HAP-1 (cell line): Measurements from ENCODE around the gene RABGAP1L.

ENCODE experiments used
- DNase-seq, 2 experiments: peaks; one replicate each; pipeline ENCODE4 v3.0.0-alpha.2; 2016 to 2020; ENCODE audit warnings: low spot score in 2 of 2
- H3K27me3 ChIP-seq: fragments of 250-450 bp; sonication (Bioruptor Pico); 2 replicates; pipeline ENCODE4 v1.5.1; 2020; ENCODE audit warnings: low read depth, mild to moderate bottlenecking, moderate library complexity
- H3K36me3 ChIP-seq: fragments of 250-450 bp; sonication (Bioruptor Pico); replicated peaks from 2 replicates; pipeline ENCODE4 v1.5.1; 2020; ENCODE audit warnings: mild to moderate bottlenecking
- H3K4me1 ChIP-seq: fragments of 250-450 bp; sonication (Bioruptor Pico); 2 replicates; pipeline ENCODE4 v1.5.1; 2020; ENCODE audit warnings: mild to moderate bottlenecking
- H3K4me3 ChIP-seq: fragments of 250-450 bp; sonication (Bioruptor Pico); 2 replicates; pipeline ENCODE4 v1.5.1; 2020; ENCODE audit warnings: mild to moderate bottlenecking, moderate library complexity
- H3K9me3 ChIP-seq: fragments of 250-450 bp; sonication (Bioruptor Pico); 2 replicates; pipeline ENCODE4 v1.5.1; 2020; ENCODE audit warnings: mild to moderate bottlenecking, moderate library complexity
- in situ Hi-C: fragments of 300-500 bp; cut with MboI; formaldehyde crosslinking; loops from 3 replicates; pipeline ENCODE4 v1.14.3; 2020; ENCODE audit warnings: low sequenced_read_pairs, inconsistent platforms, mixed read lengths

The RABGAP1L gene

GRCh38 chr1:174726880-174727585, 567.7 kb downstream of the RABGAP1L start:
- Histone ChIP-seq H3K9me3 (no peaks in the 10 kb centered on the region), H3K4me1 (no peaks in the 10 kb centered on the region; the same call in 1 of the 2 replicates), H3K36me3 (no peaks in the 10 kb centered on the region), H3K4me3 (no peak overlapping the region), H3K27me3 (no peaks in the 10 kb centered on the region)
- in situ Hi-C loops, result loop anchor here (25.0 kb wide), 1 partner anchor 1315 kb away; no protein-coding TSS in a partner anchor
- peak in 1 of 2 experiments; percentile 5 for DNase-seq

- DNase-seq, result no peak
- H3K27me3 ChIP-seq, result no peaks in the 10 kb centered on the region
- H3K9me3 ChIP-seq, result no peaks in the 10 kb centered on the region
- no peak overlapping the region for H3K4me3 ChIP-seq
- H3K36me3 ChIP-seq, result no peaks in the 10 kb centered on the region
- no peaks in the 10 kb centered on the region for H3K4me1 ChIP-seq
- in situ Hi-C loops, result loop anchor here (10.0 to 25.0 kb wide), 2 partner anchors 479 to 1322 kb away; no protein-coding TSS in a partner anchor
These were observed 575.0 kb downstream of the RABGAP1L start for GRCh38 chr1:174734270-174734669.

- Histone ChIP-seq H3K4me3 (no peak overlapping the region), H3K4me1 (no peaks in the 10 kb centered on the region), H3K27me3 (no peaks in the 10 kb centered on the region), H3K9me3 (no peaks in the 10 kb centered on the region), H3K36me3 (no peaks in the 10 kb centered on the region)
- DNase-seq, result no peak
- in situ Hi-C loops, result loop anchor here (10.0 to 25.0 kb wide), 2 partner anchors 482 to 1325 kb away; no protein-coding TSS in a partner anchor
These were observed 577.5 kb downstream of the RABGAP1L start for GRCh38 chr1:174736831-174737230.

- Histone ChIP-seq H3K4me1 (no peaks in the 10 kb centered on the region), H3K27me3 (no peaks in the 10 kb centered on the region; the same call in 1 of the 2 replicates), H3K9me3 (no peaks in the 10 kb centered on the region), H3K4me3 (no peak overlapping the region), H3K36me3 (no peaks in the 10 kb centered on the region)
- DNase-seq, result no peak
- in situ Hi-C loops, result loop anchor here (25.0 kb wide), 1 partner anchor 1328 kb away; no protein-coding TSS in a partner anchor
These were observed 581.1 kb downstream of the RABGAP1L start for GRCh38 chr1:174740249-174740968.

- no peak for DNase-seq
- Histone ChIP-seq H3K4me1 (no peaks in the 10 kb centered on the region), H3K27me3 (no peaks in the 10 kb centered on the region; the same call in 1 of the 2 replicates), H3K9me3 (no peaks in the 10 kb centered on the region), H3K4me3 (no peak overlapping the region), H3K36me3 (no peaks in the 10 kb centered on the region)
- in situ Hi-C loops, result loop anchor here (25.0 kb wide), 1 partner anchor 1331 kb away; no protein-coding TSS in a partner anchor
These were observed 583.7 kb downstream of the RABGAP1L start for GRCh38 chr1:174742805-174743653.

- DNase-seq, result peak in 1 of 2 experiments; percentile 43
- Histone ChIP-seq H3K27me3 (no peaks in the 10 kb centered on the region; the same call in 1 of the 2 replicates), H3K9me3 (no peaks in the 10 kb centered on the region), H3K36me3 (no peaks in the 10 kb centered on the region), H3K4me1 (no peaks in the 10 kb centered on the region), H3K4me3 (no peak overlapping the region)
- in situ Hi-C loops, result loop anchor here (25.0 kb wide), 1 partner anchor 1332 kb away; no protein-coding TSS in a partner anchor
These were observed 584.6 kb downstream of the RABGAP1L start for GRCh38 chr1:174743654-174744561.

- DNase-seq, result no peak
- no peaks in the 10 kb centered on the region; the same call in 1 of the 2 replicates for H3K27me3 ChIP-seq
- no peak overlapping the region for H3K4me3 ChIP-seq
- no peaks in the 10 kb centered on the region for H3K9me3 ChIP-seq
- H3K4me1 ChIP-seq, result no peaks in the 10 kb centered on the region
- in situ Hi-C loops, result loop anchor here (25.0 kb wide), 1 partner anchor 1333 kb away; no protein-coding TSS in a partner anchor
- H3K36me3 ChIP-seq, result no peaks in the 10 kb centered on the region
These were observed 585.6 kb downstream of the RABGAP1L start for GRCh38 chr1:174744886-174745285.

GRCh38 chr1:174746024-174746808, 586.9 kb downstream of the RABGAP1L start:
- H3K27me3 ChIP-seq, result no peaks in the 10 kb centered on the region; the same call in 1 of the 2 replicates
- no peaks in the 10 kb centered on the region for H3K9me3 ChIP-seq
- DNase-seq, result no peak
- no peaks in the 10 kb centered on the region for H3K4me1 ChIP-seq
- in situ Hi-C loops, result loop anchor here (25.0 kb wide), 1 partner anchor 1334 kb away; no protein-coding TSS in a partner anchor
- no peaks in the 10 kb centered on the region for H3K36me3 ChIP-seq
- H3K4me3 ChIP-seq, result no peak overlapping the region

GRCh38 chr1:174747613-174748012, 588.3 kb downstream of the RABGAP1L start:
- no peak overlapping the region for H3K4me3 ChIP-seq
- in situ Hi-C loops, result loop anchor here (25.0 kb wide), 1 partner anchor 1335 kb away; no protein-coding TSS in a partner anchor
- H3K36me3 ChIP-seq, result no peaks in the 10 kb centered on the region
- H3K9me3 ChIP-seq, result no peaks in the 10 kb centered on the region
- no peaks in the 10 kb centered on the region for H3K4me1 ChIP-seq
- no peak for DNase-seq
- no peaks in the 10 kb centered on the region; the same call in 1 of the 2 replicates for H3K27me3 ChIP-seq

GRCh38 chr1:174748586-174748985, 589.3 kb downstream of the RABGAP1L start:
- Histone ChIP-seq H3K4me1 (no peaks in the 10 kb centered on the region), H3K9me3 (no peaks in the 10 kb centered on the region), H3K4me3 (no peak overlapping the region), H3K27me3 (no peaks in the 10 kb centered on the region), H3K36me3 (no peaks in the 10 kb centered on the region)
- no peak for DNase-seq
- in situ Hi-C loops, result loop anchor here (25.0 kb wide), 1 partner anchor 1336 kb away; no protein-coding TSS in a partner anchor

- no peaks in the 10 kb centered on the region for H3K36me3 ChIP-seq
- H3K9me3 ChIP-seq, result no peaks in the 10 kb centered on the region
- in situ Hi-C loops, result no loop called here
- H3K4me1 ChIP-seq, result no peaks in the 10 kb centered on the region
- no peak for DNase-seq
- no peaks in the 10 kb centered on the region for H3K27me3 ChIP-seq
- no peak overlapping the region for H3K4me3 ChIP-seq
These were observed 593.8 kb downstream of the RABGAP1L start for GRCh38 chr1:174753131-174753530.

- in situ Hi-C loops, result no loop called here
- Histone ChIP-seq H3K4me3 (no peak overlapping the region), H3K36me3 (no peaks in the 10 kb centered on the region), H3K4me1 (no peaks in the 10 kb centered on the region), H3K9me3 (no peaks in the 10 kb centered on the region), H3K27me3 (no peaks in the 10 kb centered on the region)
- no peak for DNase-seq
These were observed 602.0 kb downstream of the RABGAP1L start for GRCh38 chr1:174761335-174761734.
